ENCODE results near the gene PPIE. TPM values are rescaled to one million over a fixed set of nuclear protein-coding genes. Genes with fewer than 3 reads are reported as not detected.
"Not testable (repeated sequence)": the region's sequence is repeated elsewhere in the genome, so short reads cannot be mapped to it uniquely, and the experiment has no call there.

PPIE gene
- total RNA-seq, 1 experiment from 2014 or later: 73.8 TPM

- H3K27ac ChIP-seq (ENCODE audit: low read depth, low read length); H3K36me3 ChIP-seq (ENCODE audit: control insufficient read depth in 1 of 2, insufficient read depth in 2 of 2, low read length in 2 of 2); CTCF ChIA-PET; H3K4me3 ChIP-seq (replicated peaks in 1 of 2; ENCODE audit: low read depth in 1 of 2, low read length in 2 of 2); intact Hi-C loops (cut with micrococcal nuclease); H3K9me2 ChIP-seq (ENCODE audit: insufficient read depth); BruUV-seq (replicated peaks); DNase-seq (ENCODE audit: low read depth, low spot score); H3K4me1 ChIP-seq (ENCODE audit: control insufficient read depth in 1 of 2, insufficient read depth in 2 of 2, low read length in 2 of 2); POLR2A ChIA-PET; H3K9me3 ChIP-seq (ENCODE audit: control insufficient read depth in 1 of 2, insufficient read depth in 1 of 2, low read depth in 1 of 2, low read length in 2 of 2); H2AFZ ChIP-seq (ENCODE audit: low read depth, low read length, poor library complexity, severe bottlenecking); H3K27me3 ChIP-seq (ENCODE audit: insufficient read depth, low read length); H3K9ac ChIP-seq (ENCODE audit: low read length); H3K79me2 ChIP-seq (ENCODE audit: insufficient read depth, low read length); ATAC-seq; RAD21 ChIA-PET (ENCODE audit: low non-redundant PET in 1 of 2, low total read pairs in 2 of 2, uncharacterized antibody in 2 of 2, unreplicated experiment in 2 of 2); H3K4me2 ChIP-seq (ENCODE audit: low read length); H4K20me1 ChIP-seq (ENCODE audit: insufficient read depth): not testable (repeated sequence)
Observed at GRCh38 chr1:39778463-39779099, 39.9 kb downstream of the PPIE start.

DNA sequence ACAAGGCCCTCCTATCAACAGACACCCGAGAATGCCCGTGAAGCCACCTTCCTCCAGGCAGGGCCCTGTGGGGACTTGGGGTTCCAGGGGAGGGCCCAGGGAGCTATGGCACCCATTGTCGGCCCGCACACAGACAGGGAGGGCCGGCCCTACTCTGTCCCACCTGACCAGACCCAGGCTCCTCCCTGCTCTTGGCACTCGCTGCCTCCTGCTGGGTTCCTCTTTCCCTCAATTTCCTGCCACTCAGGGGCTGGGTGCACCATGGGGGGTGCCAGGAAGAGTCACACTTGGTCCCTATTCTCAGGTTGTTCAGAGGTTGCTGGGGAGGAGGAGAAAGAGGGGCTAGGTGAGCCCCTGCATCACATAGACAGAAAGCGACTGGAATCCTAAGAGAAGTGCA, 40.5 kb downstream of the PPIE start:
- CTCF ChIA-PET: no interaction called here
- H2AFZ ChIP-seq (ENCODE audit: low read depth, low read length, poor library complexity, severe bottlenecking): no peak overlapping the region
- H3K27me3 ChIP-seq (ENCODE audit: insufficient read depth, low read length): no peaks in the 10 kb centered on the region
- H3K27ac ChIP-seq (ENCODE audit: low read depth, low read length): no peak overlapping the region
- H3K9ac ChIP-seq (ENCODE audit: low read length): no peak overlapping the region
- POLR2A ChIA-PET: no interaction called here
- no TSS peak for BruUV-seq (replicated peaks)
- H3K4me3 ChIP-seq (replicated peaks in 1 of 2; ENCODE audit: low read depth in 1 of 2, low read length in 2 of 2): no peak overlapping the region
- RAD21 ChIA-PET (ENCODE audit: low non-redundant PET in 1 of 2, low total read pairs in 2 of 2, uncharacterized antibody in 2 of 2, unreplicated experiment in 2 of 2): no interaction called here
- intact Hi-C loops (cut with micrococcal nuclease): no loop called here
- H4K20me1 ChIP-seq (ENCODE audit: insufficient read depth): no peaks in the 10 kb centered on the region
- DNase-seq (ENCODE audit: low read depth, low spot score) (no peak), ATAC-seq (no peak)
- no peaks in the 10 kb centered on the region for H3K36me3 ChIP-seq (ENCODE audit: control insufficient read depth in 1 of 2, insufficient read depth in 2 of 2, low read length in 2 of 2)
- no peak overlapping the region for H3K4me2 ChIP-seq (ENCODE audit: low read length)
- H3K9me2 ChIP-seq (ENCODE audit: insufficient read depth): no peaks in the 10 kb centered on the region
- no peaks in the 10 kb centered on the region for H3K9me3 ChIP-seq (ENCODE audit: control insufficient read depth in 1 of 2, insufficient read depth in 1 of 2, low read depth in 1 of 2, low read length in 2 of 2)
- TF ChIP-seq CTCF (IDR thresholded peaks at IDR 0.05 in 2 of 3, conservative IDR thresholded peaks at IDR 0.05 in 1 of 3; ENCODE audit: borderline replicate concordance in 1 of 3, insufficient read depth in 1 of 3, low read depth in 2 of 3, low read length in 2 of 3): no peak
- TF ChIP-seq EGR1 (IDR thresholded peaks at IDR 0.05; ENCODE audit: low read depth): no peak
- no peak for TF ChIP-seq SIN3A (IDR thresholded peaks at IDR 0.05; ENCODE audit: low read depth)
- TF ChIP-seq JUND (IDR thresholded peaks at IDR 0.05): no peak
- TF ChIP-seq, protein P1, sequence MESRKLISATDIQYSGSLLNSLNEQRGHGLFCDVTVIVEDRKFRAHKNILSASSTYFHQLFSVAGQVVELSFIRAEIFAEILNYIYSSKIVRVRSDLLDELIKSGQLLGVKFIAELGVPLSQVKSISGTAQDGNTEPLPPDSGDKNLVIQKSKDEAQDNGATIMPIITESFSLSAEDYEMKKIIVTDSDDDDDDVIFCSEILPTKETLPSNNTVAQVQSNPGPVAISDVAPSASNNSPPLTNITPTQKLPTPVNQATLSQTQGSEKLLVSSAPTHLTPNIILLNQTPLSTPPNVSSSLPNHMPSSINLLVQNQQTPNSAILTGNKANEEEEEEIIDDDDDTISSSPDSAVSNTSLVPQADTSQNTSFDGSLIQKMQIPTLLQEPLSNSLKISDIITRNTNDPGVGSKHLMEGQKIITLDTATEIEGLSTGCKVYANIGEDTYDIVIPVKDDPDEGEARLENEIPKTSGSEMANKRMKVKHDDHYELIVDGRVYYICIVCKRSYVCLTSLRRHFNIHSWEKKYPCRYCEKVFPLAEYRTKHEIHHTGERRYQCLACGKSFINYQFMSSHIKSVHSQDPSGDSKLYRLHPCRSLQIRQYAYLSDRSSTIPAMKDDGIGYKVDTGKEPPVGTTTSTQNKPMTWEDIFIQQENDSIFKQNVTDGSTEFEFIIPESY (IDR thresholded peaks at IDR 0.05; ENCODE audit: extremely low read depth, insufficient replicate concordance, low read length): no peak
- TF ChIP-seq SRF (IDR thresholded peaks at IDR 0.05; ENCODE audit: low read depth): no peak
- no peak for TF ChIP-seq CEBPB (IDR thresholded peaks at IDR 0.05; ENCODE audit: low read depth)
- TF ChIP-seq REST (IDR thresholded peaks at IDR 0.05; ENCODE audit: low read depth): no peak
- TF ChIP-seq EZH2phosphoT487 (IDR thresholded peaks at IDR 0.05; ENCODE audit: borderline replicate concordance): no peak
- no peak for TF ChIP-seq ZFX (IDR thresholded peaks at IDR 0.05)
- TF ChIP-seq TCF7L2 (IDR thresholded peaks at IDR 0.05; ENCODE audit: borderline replicate concordance, extremely low read depth, insufficient read depth, insufficient read length): no peak
- no peak for TF ChIP-seq POLR2A (IDR thresholded peaks at IDR 0.05; ENCODE audit: borderline replicate concordance, extremely low read depth, insufficient read depth, insufficient read length)
- no peak for TF ChIP-seq ELF1 (IDR thresholded peaks at IDR 0.05; ENCODE audit: borderline replicate concordance, low read depth)
- peaks cover 0 to 5% of the 10 kb centered on the region in 2 experiments; a peak in 2 of 4 replicates for H3K4me1 ChIP-seq (ENCODE audit: control insufficient read depth in 1 of 2, insufficient read depth in 2 of 2, low read length in 2 of 2)
- H3K79me2 ChIP-seq (ENCODE audit: insufficient read depth, low read length): no peaks in the 10 kb centered on the region

All from HCT116 (cell line).